H1 (cell line): Measurements from ENCODE around the gene ERAP2. TPM values are rescaled to one million over a fixed set of nuclear protein-coding genes. Genes with fewer than 3 reads are reported as not detected.

Source experiments
- BACH1 ChIP-seq: IDR thresholded peaks from 2 replicates; pipeline ENCODE4 v1.6.1; 2012; ENCODE audit warnings: low read length, improper control_type of control experiment
- BCL11A ChIP-seq, 2 experiments: IDR thresholded peaks; one replicate each; pipeline ENCODE4 v1.6.1; 2011; ENCODE audit warnings: low read depth in 2 of 2, low read length in 2 of 2, mild to moderate bottlenecking in 2 of 2
- CBX5 ChIP-seq: fragments of 300-800, 300-1000 bp; sonication (generic); IDR thresholded peaks from 2 replicates; pipeline ENCODE4 v1.7.1; 2016; ENCODE audit warnings: antibody characterized with exemption, low read length, low read depth
- CREB1 ChIP-seq: IDR thresholded peaks from 2 replicates; pipeline ENCODE4 v1.6.1; 2012; ENCODE audit warnings: inconsistent platforms
- CTCF ChIP-seq, 3 experiments: IDR thresholded peaks; 1 replicate in 2 of 3; 2 replicates in 1 of 3; pipeline versions ENCODE4 v1.5.1 to v1.6.1; 2011; ENCODE audit warnings: low read length in 3 of 3, mild to moderate bottlenecking in 3 of 3, inconsistent platforms in 2 of 3, low read depth in 1 of 3, moderate library complexity in 1 of 3; ENCODE audit not compliant: insufficient read depth in 1 of 3; ENCODE audit errors: control extremely low read depth in 1 of 3
- FOSL1 ChIP-seq: IDR thresholded peaks from 2 replicates; pipeline ENCODE4 v1.6.1; 2011; ENCODE audit warnings: mild to moderate bottlenecking, low read depth, low read length, moderate library complexity; ENCODE audit not compliant: insufficient read depth
- GABPA ChIP-seq: IDR thresholded peaks from 2 replicates; pipeline ENCODE4 v1.6.1; 2011; ENCODE audit warnings: mild to moderate bottlenecking, low read length, moderate library complexity, borderline replicate concordance; ENCODE audit not compliant: insufficient read depth
- JUN ChIP-seq: IDR thresholded peaks from 2 replicates; pipeline ENCODE4 v1.6.1; 2011; ENCODE audit warnings: low read depth, mild to moderate bottlenecking, improper control_type of control experiment, low read length
- RNF2 ChIP-seq: fragments of 200-900, 300-1000 bp; sonication (generic); IDR thresholded peaks from 2 replicates; pipeline ENCODE4 v1.7.1; 2016; ENCODE audit warnings: borderline replicate concordance, low read depth, mild to moderate bottlenecking, antibody characterized with exemption, low read length; ENCODE audit not compliant: poor library complexity, severe bottlenecking; ENCODE audit errors: missing control alignments
- SP4 ChIP-seq: IDR thresholded peaks from 2 replicates; pipeline ENCODE4 v1.6.1; 2012; ENCODE audit warnings: low read length, inconsistent platforms
- ZNF274 ChIP-seq: IDR thresholded peaks from 2 replicates; pipeline ENCODE4 v1.7.0; 2012; ENCODE audit warnings: low read length, borderline replicate concordance; ENCODE audit errors: extremely low read depth
- polyA plus RNA-seq, 7 experiments: library from polyadenylated mRNA; depleted of rRNA in 3 of 7; stranded (reverse) in 5 of 7; unstranded in 2 of 7; fragments of >200 nt in 5 of 7; fragments of 200-250 nt in 2 of 7; gene quantifications; 1 replicate in 5 of 7; 2 replicates in 1 of 7; 4 replicates in 1 of 7; pipeline versions ENCODE4 v1.2.1 to v1.2.3, GENCODE V29; 2011 to 2013; ENCODE audit warnings: missing spikeins in 2 of 7, mixed read lengths in 2 of 7
- total RNA-seq: library from RNA; stranded (reverse); fragmentation: NEBNext Ultra II Directional; extraction: Animal tissue kit (Norgen Biotek cat#: 25700); gene quantifications from 2 replicates; pipeline ENCODE4 v1.2.1, GENCODE V29; 2021

The ERAP2 gene
- total and polyA plus RNA-seq, 2 of the 8 experiments (the other 6 are each of a cell fraction or from before 2014, with no cell fraction given) = 0.14 TPM; not detected in 1

DNA sequence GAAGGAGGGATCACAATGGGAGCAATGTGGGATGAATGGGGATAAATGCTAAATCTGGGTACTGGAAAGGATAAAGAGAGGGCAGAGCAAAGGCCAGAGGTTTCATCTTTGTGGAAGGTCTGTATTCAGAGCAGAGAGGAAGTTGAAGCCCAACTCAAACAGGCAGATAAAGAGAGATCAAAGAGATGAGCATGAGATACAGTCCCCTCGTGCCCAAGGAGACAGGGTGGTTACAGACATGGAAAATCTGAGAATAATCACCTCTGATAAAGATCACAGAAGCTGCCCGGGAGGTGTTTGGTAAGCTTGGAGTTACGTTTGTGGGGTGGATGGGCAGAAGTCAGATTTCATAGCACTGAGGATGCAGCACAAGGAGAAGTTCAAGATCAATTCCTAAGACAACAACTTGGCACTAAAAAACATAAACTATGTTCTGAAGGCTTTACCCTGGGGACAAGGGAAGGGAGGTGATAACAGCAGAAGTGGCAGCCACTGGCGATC, 459 bp upstream of the ERAP2 start (continued):
- no peak for TF ChIP-seq CTCF (IDR thresholded peaks at IDR 0.05; ENCODE audit: control extremely low read depth in 1 of 3, insufficient read depth in 1 of 3, low read depth in 1 of 3, low read length in 3 of 3)
- no peak for TF ChIP-seq FOSL1
- TF ChIP-seq BACH1 = no peak
- TF ChIP-seq BCL11A (IDR thresholded peaks at IDR 0.05; ENCODE audit: low read depth in 2 of 2, low read length in 2 of 2) = no peak
- no peak for TF ChIP-seq GABPA
- TF ChIP-seq RNF2 = no peak
- no peak for TF ChIP-seq CBX5
- TF ChIP-seq ZNF274 = no peak
- TF ChIP-seq CREB1 = no peak
- no peak for TF ChIP-seq JUN
- no peak for TF ChIP-seq SP4
- TF ChIP-seq, all 59 proteins: peak for 0
